ENCODE results near the gene CYBRD1.

Gene CYBRD1, protein sequence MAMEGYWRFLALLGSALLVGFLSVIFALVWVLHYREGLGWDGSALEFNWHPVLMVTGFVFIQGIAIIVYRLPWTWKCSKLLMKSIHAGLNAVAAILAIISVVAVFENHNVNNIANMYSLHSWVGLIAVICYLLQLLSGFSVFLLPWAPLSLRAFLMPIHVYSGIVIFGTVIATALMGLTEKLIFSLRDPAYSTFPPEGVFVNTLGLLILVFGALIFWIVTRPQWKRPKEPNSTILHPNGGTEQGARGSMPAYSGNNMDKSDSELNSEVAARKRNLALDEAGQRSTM

DNA sequence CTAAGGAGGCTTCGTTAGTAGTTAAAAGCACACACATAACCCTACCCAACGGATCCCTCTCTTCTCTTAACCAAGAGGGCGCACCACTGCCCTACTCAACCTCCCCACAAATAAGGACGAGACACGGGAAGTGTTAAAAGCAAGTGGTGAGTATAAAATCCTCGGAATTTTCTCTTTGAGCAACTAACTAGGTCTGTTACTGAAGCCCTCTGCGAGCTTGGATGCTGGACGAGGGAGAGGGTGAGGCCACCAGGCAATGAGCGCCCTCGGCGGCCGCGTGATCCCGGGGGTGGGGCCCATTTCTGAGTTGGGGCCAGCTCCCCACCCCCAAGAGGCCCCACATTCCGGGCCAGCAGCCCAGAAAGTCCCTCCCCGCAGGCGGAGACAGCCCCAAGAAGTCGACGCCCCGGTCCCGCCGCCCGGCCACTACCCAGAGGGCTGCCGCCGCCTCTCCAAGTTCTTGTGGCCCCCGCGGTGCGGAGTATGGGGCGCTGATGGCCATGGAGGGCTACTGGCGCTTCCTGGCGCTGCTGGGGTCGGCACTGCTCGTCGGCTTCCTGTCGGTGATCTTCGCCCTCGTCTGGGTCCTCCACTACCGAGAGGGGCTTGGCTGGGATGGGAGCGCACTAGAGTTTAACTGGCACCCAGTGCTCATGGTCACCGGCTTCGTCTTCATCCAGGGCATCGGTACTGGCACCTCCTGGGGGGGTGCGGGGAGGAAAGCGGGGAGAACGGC, at the start of gene CYBRD1:
CYBRD1 (plus strand) TSS at position 423 of the 736 bp plus-strand sequence; CDS start at position 495, 72 bp downstream.
- peak; percentile 87 for DNase-seq (ENCODE audit: low spot score)
- TF ChIP-seq, protein P1, sequence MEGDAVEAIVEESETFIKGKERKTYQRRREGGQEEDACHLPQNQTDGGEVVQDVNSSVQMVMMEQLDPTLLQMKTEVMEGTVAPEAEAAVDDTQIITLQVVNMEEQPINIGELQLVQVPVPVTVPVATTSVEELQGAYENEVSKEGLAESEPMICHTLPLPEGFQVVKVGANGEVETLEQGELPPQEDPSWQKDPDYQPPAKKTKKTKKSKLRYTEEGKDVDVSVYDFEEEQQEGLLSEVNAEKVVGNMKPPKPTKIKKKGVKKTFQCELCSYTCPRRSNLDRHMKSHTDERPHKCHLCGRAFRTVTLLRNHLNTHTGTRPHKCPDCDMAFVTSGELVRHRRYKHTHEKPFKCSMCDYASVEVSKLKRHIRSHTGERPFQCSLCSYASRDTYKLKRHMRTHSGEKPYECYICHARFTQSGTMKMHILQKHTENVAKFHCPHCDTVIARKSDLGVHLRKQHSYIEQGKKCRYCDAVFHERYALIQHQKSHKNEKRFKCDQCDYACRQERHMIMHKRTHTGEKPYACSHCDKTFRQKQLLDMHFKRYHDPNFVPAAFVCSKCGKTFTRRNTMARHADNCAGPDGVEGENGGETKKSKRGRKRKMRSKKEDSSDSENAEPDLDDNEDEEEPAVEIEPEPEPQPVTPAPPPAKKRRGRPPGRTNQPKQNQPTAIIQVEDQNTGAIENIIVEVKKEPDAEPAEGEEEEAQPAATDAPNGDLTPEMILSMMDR (IDR thresholded peaks at IDR 0.05; ENCODE audit: extremely low read depth, missing control alignments): no peak

DNA sequence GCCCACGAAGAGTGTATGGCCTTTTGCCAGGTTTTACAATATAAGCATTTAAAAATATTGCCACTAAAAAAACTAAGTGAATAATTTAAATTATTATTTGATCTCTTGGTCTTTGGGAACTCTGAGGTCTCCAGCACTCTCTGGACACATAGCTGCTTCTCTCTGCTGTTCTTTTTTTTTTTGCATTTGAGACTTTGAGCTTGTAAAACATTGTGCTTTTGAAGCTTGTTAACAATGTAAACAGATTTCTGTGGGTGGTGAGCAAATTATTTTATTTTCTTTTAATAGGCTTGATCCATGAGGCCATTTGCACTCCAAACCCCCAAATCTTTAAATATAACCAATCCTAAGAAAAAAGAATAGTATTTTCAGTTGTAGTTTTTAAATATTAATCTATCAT, 46.3 kb upstream of the CYBRD1 start:
- DNase-seq (ENCODE audit: low spot score): no peak
- TF ChIP-seq, protein P1 (IDR thresholded peaks at IDR 0.05; ENCODE audit: extremely low read depth, missing control alignments): no peak

DNA sequence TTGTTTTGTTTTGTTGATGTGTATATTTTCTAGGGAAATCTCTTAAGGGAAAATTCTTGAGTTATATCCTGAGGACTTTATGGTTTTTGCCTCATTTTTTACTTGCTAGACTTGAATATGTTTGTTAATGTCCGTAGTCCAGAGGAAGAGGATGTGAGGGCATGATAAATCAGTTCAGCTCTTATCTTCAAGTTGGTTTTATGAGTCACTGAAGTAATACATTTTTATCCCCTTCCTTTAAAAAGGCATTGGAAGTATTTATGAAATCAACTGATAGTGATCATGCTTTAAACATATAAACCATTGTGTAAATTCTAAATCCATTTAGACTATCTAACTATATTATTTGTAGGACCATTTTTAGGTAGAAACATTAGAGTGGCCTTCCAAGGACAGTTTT, 43.9 kb upstream of the CYBRD1 start:
- no peak for DNase-seq (ENCODE audit: low spot score)
- TF ChIP-seq, protein P1 (IDR thresholded peaks at IDR 0.05; ENCODE audit: extremely low read depth, missing control alignments): no peak

DNA sequence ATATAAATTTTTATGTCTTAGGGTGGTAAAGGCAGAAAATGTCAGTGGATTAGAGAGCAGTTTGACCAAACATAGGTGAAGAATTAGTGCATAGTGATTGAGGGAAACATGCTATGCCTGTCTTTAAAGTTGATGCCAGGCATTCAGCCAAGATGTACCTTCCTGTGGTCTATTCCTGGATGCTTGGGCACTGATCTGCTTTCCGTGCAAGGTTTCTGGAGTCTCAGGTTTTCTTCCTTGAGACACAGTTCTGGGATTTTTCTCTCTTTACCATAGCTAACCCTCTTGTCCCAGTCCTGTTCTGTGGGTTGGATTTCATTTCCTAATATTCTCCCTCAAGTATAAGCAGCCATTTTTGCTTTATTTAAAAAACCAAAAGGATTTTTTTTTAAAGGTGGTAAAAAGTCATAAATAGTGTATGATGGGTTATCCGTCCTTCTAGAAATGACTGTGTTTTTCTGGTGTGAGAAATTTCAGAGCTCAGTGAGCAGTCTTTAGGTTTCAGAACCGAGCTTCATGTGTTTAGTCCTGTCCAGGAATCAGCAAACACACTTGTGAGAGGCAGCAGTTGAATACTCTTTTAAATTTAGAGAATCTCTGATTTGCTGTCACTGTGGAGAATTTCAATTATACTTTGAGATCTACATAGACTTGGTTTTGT, 43.0 kb upstream of the CYBRD1 start:
- DNase-seq (ENCODE audit: low spot score): peak; percentile 35
- TF ChIP-seq, protein P1 (IDR thresholded peaks at IDR 0.05; ENCODE audit: extremely low read depth, missing control alignments): no peak

DNA sequence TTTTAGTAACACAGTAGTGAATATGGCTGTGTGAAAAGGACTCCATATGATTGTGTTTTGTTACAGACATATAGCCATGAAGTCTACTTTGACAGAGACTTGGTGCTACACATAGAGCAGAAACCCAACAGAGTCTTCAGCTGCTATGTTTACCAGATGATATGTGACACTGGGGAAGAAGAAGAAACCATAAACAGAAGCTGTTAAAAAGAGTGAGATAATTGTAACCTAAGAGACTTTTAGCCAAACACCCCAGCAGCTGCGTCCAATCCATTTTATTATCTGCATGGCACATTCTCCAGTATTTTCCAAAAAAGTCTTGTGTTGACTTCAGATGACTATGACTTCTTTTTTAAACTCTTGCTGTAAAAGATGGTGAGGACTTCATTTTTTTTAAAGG, 41.4 kb upstream of the CYBRD1 start:
- TF ChIP-seq, protein P1 (IDR thresholded peaks at IDR 0.05; ENCODE audit: extremely low read depth, missing control alignments): no peak
- DNase-seq (ENCODE audit: low spot score): no peak

DNA sequence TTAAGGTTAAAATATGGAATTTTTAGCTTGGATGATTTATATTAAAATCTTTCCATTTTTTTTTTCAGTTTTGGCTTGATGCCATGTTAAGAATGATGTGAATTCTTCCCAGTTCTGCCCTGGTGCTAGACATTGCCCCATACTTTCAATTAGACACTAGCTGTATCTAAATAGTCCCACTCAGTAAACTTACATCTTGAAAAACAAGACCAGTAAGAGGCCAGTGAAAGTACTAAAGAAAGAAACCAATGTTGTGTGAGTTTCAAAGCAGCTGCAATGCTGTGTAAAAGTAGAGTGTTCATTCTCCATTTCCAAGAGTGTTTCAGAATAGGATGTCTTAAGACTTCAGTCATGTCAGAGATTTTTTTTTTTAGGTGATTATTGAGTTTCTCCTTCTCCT, 40.0 kb upstream of the CYBRD1 start:
- TF ChIP-seq, protein P1 (IDR thresholded peaks at IDR 0.05; ENCODE audit: extremely low read depth, missing control alignments): no peak

DNA sequence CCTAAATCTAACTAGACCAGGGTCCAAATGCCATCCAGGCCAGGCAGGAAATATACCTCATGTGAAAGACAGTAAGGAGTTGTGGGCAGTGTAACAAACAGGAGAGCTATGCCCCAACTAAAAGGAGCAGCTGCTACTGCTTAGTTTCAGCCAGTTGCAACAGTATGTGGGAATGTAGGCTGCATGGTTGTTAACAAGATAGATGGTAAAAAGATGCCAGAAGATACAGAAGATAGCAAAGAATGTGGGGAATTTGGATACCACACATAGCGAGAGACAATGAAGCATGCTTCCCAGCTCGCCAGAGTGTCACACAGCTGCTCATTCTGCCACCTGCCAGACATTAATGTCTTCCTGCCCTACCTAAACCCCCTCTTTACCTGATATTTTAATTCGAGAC, 39.4 kb upstream of the CYBRD1 start:
- TF ChIP-seq, protein P1 (IDR thresholded peaks at IDR 0.05; ENCODE audit: extremely low read depth, missing control alignments): no peak
- DNase-seq (ENCODE audit: low spot score): no peak

More for the DNA sequence above, 40.0 kb upstream of the CYBRD1 start:
- no peak for DNase-seq (ENCODE audit: low spot score)
